SHP77 (cell line): ENCODE results near the gene TNNT1.
"Not testable (repeated sequence)": the region's sequence is repeated elsewhere in the genome, so short reads cannot be mapped to it uniquely, and the experiment has no call there.

Source experiments
- DNase-seq, 2 experiments: peaks; one replicate each; lab custom pipeline; 2025; lab: John Stamatoyannopoulos, UW

TNNT1 gene, protein sequence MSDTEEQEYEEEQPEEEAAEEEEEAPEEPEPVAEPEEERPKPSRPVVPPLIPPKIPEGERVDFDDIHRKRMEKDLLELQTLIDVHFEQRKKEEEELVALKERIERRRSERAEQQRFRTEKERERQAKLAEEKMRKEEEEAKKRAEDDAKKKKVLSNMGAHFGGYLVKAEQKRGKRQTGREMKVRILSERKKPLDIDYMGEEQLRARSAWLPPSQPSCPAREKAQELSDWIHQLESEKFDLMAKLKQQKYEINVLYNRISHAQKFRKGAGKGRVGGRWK

DNA sequence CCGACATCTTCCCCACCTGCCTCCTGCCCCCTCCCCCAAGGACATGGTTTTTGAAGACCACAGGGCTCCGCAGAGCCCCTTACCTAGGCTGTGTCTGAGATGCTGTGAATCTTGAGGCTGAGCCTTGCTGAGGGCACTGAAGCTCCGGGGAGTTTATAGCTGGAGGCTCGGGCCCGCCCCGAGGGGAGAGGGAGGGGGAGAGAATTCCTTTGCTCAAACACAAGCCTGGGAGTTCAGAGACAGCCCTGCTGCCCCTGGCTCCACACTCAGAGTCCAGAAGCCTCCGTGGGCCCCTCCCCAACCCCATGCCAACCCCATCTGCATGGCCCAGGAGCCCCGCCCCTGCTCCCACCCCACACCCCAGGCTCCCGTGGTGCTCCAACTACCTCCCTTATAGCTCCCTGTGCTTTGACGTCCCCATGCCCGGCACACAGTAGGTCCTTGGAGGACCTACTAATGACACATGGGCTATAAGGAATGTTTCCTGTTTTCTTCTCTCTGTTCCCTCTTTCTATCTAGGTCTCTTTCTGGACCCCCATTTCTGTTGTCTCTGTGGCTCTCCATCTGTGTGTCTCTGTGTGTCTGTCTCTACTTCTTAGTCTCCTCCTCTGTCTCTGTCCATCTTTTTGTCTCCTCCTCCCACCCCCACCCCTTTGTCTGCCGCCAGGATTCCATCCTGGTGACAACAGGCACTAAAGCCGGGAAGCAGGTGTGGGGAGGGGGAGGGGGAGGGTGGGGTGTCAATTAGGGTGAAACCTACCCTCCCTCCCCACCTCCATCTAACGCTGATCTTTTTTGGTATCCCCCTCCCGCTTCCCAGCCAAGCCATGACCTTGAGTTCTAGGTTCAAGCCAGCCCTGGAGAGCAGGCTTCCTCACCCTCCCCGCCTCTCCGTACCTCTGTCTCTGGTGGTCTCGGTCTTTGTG lies at the start of gene TNNT1:
TNNT1 (minus strand) TSS at position 129 of the 926 bp plus-strand sequence. CDS start 2,049 bp downstream, outside the sequence.
- no peak for DNase-seq

DNA sequence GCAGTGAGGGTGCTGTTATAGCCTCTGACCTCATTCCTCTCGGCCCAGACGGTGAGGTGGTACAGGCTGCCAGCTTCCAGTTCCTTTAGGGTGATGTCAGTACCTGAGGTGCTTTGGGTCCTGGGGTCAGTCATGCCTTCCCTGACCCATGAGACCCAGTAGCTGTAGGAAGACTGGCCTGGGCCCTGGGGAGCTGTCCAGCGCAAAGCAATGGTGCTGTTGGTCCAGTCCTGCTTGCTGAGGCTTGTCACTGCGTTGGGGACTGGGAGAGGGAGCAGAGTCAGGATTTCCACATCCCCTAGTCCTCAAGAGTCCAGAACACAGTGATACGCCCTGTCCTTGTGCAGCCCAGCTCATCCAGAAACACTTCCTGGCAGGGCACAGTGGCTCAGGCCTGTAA lies 49.6 kb upstream of the TNNT1 start:
- DNase-seq: no peak

DNA sequence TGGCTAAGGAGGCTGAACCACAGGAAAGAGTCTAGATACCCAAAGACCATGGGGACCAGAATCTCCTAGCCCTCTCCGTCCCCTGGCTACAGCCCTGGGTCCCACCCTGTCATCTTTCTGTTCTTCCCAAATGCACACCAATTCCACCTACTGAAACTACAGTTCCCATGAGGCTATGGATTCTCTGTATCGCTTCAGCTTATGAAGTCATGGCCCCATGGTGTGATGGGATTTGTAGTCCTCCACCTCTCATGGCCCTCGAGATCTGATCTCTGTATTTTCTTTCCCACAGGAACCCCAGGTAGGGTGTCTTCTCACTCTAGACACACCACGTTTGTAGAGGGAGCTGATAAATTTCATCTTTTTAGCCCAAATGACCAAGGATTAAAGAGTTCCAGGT lies 48.5 kb upstream of the TNNT1 start:
- no peak for DNase-seq

DNA sequence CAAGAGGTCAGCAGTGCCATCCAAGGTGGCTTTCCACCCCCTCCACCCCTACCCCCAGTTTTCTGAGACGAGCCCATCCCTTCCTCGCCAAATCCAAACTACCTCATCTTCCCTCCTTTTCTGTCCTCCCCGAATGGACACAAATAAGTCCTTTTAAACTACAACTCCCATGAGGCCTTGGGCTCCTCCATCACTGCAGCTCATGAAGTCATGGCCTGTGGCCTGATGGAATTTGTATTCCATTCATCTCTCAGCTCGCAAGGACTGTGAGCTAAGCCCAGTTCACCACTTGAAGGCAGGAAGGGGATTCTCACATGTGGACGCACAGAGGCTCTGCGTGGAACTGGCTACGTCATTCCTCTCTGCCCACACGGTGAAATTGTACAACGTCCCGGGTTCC lies 47.8 kb upstream of the TNNT1 start:
- no peak for DNase-seq

DNA sequence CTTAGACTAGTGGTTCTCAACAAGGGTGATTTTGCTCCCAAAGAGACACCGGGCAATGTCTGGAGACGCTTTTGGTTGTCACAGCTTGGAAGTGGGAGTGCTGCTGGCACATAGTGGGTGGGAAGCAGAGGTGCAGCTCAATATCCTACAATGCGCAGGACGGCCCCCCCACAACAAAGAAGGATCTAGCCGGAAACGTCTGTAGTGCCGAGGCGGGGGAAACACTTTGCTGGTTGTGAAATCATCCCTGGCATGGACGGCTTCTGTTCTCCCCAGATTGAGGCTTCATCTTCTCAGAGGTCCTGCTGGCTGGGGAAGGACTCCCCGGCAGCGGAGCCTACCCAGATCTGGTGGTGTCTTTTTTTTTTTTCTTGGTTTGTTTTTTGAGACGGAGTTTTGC lies 44.5 kb upstream of the TNNT1 start:
- DNase-seq: no peak

DNA sequence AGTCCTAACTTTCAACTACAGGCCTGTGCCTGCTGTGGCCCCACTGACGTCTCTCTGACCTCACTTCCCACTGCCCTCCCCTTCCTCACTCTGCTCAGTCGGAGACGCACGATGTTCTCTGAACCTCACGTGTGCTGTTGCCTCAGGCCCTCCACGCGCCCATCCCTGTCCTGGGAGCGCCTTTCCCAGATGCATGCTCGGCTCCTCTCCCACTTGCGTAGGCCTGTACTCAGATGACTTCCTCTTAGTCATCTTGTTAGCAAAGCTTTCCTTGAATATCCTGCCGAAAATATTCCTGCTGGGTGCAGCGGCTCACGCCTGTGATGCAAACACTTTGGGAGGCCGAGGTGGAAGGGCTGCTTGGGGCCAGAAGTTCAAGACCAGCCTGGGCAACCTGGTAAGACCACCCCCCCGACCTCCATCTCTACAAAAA lies 40.4 kb upstream of the TNNT1 start:
- peak; percentile 78 to 92 for DNase-seq

DNA sequence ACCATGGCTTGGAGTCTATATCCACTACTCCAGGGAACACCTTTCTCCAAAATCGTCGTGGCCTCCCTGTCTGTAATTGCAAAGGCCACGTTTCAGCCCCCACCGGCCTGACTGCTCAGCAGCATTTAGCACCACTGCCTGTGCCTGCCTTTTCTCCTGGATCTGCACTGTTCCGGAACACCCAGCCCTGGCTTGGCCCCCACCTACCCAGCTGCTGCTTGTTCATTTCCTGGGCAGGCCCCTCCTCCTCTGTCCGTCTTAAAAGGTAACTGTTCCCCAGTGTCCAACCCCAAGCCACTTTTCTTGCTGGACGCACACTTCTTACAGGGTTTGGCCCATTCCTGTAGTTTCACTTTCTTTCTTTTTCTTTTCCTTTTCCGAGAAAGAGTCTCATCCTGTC lies 39.6 kb upstream of the TNNT1 start:
- peak; percentile 42 to 56 for DNase-seq

DNA sequence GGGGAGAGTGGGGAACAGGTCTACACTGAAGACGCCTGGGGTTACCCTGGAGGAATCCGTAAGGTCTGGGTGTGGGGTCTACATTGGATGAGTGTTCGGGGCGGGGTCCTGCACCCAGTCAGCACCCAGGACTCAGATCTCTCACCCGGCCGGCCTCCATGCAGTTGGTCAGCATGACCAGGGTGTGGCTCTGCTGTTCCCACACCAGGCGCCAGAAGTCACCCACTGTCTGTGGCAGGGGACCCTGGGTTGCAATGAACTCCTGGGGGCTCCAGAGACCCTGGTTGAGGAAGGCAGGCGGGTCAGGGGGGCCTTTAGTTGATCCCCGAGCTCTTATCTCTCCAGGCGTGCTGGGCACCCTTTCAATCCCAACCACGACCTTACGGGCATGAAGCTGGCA lies 37.1 kb upstream of the TNNT1 start:
- DNase-seq: no peak

DNA sequence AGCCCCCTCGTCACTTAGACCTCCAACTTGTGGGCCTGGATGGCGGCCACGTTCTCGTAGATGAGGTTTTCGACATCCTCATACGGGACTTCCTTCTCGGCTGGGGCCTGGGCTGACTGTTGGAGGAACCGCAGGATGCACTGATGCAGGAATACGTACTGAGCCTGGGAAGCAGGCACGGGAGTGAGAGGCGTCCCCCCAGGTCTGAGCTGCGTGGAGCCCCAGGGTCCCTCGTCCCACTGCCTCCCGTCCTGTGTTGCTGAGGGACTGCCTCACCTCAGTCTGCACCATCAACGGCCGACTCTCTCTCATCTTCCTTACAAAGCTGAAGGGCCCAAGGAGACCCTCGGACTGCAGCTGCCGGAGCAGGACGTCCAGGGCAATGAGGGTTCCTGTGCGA lies 32.7 kb upstream of the TNNT1 start:
- no peak for DNase-seq

DNA sequence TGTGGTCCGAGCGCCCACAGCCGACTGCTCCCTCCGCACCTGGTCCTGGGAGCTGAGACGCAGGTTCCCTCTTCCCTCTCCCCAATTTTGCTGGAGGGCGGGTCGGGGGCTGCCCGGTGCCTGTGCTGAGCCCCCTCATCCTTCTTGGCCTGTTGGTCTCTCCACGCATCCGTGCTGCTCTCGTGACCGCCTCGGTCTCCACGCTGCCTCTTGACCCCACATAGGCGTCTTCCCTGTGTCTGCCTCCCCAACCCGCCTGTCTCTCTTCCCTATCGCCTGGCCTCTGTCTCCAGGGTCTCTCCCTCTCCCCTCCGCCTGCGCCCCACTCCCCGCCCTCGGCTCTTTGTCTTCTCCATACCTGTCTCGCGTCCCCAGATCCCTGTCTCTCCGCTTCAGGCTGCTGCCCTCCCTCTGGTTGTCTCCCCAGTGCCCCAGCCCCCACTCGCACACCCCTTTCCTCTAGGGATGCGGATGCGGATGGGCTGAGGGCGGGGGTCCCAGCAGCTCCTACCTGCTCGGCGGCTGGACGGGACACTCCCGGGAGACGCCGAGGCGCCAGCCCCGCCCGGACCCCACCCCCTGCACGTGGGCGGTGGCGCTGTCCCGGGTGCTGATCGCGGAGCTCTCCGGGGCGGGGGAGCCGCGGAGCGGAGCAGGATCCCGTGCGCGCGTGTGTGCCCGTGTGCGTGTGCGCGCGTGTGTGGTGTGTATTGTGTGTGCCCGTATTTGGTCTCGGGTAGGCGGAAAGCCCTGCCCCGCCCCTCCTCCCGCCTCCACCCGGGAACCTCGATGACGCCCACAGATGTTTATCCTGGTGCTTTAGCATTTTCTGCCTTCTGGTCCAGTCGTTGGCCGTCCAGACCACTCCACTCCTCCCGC lies 30.8 kb upstream of the TNNT1 start, which contains the start of gene SYT5:
SYT5 (minus strand) TSS at position 684 of the 879 bp plus-strand sequence. CDS start 1,248 bp downstream, outside the sequence.
- no peak for DNase-seq

DNA sequence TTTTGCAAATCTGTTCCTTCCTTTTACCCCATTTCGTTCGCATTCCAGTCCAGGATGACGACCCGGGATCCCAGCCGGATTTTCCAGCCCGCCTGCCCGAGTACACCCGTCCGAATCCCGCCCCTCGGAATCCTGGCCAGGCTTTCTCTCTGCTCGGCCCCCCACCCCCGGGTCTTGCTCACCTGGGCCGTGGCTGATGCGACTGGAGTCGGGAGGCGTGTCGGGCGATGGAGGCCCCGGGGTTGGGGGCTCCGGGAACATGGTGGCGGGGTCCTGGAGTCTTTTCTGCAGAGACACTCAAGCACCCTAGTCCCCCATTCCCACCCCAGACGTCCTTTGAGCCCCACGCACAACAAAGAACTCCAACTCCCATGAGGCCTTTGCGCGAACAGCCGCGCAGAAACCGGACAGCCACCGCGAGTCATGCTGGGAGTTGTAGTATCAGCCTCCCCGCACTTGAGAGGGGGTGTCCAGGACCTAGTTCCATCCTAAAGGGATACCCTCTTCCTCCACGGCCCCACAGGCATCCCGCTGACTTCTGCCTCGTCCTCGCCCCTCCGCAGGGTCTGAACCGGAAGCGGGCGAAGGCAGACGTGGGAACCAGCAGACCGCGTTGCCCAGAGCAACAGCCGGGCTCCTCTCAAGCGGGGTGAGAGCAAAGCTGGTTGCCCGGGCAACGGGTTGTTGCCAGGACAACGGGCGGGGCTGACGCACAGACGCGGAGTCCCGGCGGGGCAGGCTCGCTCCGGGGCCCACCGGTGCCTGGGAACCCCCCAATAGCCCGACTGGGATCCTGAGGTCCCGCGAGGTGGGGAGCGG lies 30.0 kb upstream of the TNNT1 start:
- peak; percentile 85 to 89 for DNase-seq

DNA sequence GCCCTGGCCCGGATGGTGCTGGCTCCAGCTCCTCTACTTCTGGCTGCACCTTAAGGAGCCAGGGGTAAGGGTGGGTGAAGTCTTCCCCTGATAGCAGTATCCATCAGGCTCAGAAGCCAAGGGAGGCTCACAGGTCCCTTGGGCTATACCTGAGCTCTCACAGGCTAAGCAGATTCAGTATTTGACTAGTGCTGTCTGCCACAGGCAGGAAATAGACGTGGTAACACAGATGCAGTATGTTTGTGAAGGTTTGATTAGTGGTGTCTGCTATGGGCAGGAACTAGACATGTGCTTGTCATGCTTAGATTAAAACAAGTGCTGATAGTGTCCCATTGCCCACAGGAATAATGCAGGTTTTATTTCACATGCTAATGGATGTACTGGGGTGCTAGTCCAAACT lies 27.1 kb upstream of the TNNT1 start:
- peak in 1 of 2 experiments; percentile 65 for DNase-seq

DNA sequence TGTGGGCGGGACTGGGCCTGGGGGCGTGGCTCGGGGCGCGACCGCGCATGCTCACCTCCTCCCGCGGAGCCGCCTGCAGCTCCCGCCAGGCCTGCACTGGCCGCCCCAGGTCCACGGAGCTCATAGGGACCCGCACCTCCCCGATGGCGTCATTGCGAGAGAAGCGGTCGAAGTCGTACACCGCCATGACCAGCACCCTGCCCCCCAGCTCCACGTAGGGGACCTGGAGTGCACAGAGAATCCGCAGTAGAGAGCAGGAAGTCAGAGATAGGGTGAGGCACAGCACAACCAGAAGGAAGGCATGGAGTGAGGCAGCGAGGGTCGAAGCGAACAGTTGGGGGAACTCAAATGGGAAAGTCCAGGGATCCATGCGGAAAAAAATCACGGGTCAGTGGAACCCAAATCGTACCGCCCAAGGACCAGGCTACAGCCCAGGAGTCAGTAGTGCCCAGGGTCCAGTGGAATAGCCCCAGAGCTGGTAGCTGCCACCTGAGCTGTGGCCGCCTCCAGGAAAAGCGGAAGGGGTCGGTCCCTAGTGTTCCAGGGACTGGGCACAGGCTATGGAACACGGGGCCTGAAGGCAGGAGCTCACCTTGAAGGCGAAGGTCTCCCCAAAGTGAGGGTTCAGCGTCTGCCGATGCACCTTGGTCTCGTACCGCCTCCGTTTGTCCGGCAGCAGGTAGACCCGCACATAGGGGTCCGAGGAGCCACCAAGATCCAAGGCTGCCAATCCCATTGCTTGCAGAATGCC lies 26.3 kb upstream of the TNNT1 start:
- DNase-seq: peak in 1 of 2 experiments; percentile 45

DNA sequence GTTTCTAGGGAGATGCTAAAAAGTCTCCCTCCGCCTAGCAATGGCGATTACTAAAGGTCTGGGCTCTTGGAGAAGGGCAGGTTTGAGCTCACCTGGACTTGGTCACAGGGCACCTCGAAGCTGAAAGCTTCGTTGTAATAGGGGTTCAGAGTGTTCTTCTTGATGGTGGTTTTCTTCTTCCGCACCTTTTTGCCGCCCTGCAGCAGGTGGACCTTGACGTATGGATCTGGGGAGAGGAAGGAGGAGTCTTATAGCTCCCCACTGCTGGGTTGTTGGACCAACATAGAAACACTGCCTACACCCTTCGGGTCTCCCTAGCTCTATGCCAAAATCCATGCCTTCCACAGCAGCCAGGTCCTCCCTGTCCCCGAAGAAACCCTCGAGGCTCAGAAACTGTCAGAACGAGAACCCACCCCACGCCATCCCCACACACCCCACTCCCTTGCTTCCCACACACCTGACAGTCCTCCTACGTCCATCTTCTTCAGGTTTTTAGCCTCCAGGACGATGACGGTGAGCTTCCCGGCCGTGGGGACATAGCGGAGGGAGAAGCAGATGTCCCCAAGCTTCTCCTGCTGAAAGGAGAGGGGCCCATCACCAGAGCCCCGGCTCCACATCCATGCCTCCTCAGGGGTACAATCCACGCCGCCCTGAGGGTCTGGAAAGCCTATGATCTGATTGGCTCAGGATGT lies 25.6 kb upstream of the TNNT1 start:
- no peak for DNase-seq

DNA sequence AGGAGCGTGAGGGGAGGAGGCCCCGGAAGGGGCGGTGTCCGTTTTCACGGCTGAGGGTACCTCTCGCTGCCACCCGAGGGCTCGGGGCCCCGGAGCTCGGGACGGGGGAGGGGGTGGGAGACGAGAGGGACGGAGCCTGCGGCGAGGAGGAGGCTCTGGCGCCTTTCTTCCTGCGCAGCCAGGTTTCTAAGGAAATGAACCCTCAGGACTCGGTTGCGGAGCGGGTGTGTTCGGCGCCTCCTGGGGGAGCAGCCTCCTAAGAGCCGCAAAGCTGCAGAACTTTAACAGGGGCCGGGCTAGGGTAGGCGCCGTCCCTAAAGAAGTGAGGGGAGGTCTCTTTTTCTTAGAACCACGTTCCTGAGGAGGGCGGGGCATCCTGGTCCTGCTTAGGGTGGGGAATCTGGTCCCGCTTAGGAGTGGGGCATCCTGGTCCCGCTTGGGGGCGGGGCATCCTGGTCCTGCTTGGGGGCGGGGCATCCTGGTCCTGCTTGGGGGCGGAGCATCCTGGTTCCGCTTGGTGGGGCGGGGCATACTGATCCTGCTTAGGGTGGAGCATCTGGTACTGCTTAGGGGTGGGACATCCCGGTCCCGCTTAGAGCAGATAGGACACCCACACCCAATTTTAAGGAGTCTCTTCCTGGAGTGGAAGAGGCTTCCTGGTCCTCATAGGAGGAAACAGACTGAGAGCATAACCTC lies 24.9 kb upstream of the TNNT1 start:
- DNase-seq: no peak

DNA sequence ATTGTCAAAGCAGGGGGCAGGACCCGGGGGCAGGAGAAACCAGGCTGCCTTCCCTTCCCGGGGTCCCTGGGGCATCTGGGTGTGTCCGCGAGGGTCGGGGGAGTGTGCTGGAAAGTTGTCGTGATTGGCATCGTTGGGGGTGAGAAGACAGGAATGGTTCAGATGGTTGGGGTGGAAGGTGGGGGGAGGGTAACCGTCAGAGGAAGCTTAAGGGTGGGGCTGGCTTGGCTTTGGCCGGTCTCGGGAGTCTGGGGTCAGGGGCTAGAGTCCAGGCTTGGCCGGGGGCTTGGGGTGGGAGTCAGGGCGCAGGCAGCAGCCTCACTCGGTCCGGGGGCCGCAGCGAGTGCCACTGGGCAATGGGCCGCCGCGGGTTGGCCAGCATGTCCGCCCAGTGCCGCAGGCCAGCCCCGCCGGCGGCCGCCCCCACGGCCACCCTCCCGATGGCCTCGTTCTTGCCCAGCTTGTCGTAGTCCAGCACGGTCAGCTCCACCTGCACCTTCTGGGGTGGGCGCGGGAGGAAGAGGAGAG lies 24.2 kb upstream of the TNNT1 start:
- DNase-seq: no peak

DNA sequence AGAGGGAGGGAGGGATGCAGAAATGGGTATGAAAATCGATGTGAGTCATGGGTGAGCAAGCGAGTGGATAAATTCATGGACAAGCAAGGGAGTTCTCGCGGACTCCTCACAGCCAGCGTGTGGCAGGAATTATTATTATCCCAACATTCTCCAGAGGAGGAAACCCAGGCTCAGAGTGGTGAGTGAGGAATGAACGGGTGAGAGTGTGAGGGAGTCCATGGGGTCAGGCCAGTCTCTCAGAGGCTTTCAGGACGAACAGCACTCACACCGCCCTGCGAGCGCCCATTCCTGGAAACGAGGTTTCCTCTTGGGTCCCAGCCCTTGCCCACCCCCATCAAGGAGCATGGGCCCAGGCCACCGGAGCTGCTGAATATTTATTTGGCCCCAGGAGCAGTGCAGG lies 23.7 kb upstream of the TNNT1 start:
- DNase-seq: no peak

DNA sequence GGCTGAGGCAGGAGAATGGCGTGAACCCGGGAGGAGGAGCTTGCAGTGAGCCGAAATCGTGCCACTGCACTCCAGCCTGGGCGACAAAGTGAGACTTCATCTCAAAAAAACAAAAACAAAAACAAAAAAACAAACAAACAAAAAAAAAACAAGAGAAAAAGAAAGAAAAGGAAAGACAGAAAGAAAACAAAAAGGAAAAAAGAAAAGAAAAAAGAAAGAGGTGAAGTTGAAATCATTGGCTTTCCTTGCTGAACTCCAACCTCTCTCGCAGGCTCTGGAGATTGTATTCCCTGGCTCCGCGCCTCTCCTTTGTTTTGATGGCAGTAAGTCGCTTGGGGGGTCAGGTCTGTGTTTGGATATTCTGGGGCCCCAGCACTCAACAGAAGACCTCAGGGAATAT lies 23.3 kb upstream of the TNNT1 start:
- DNase-seq: not testable (repeated sequence)

DNA sequence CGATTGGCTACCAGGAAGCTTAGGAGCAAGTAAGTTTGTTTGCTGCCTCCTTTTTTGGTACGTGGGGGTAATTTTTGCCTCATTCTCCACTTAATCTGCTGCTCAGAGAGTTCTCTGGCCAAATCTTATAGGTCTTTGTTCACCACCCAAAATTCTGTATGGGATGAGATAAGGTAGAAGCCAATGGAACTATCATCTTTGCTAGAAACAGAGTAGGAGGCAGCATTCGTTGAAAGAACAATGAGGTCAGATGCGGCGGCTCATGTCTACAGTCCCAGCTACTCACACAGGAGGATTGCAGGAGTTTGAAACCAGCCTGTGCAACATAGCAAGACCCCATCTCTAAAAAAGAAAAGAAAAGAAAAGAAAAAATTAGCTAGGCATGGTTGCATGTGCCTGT lies 22.4 kb upstream of the TNNT1 start:
- no peak for DNase-seq
